Measurements from ENCODE around the gene DENND4A. TPM values are rescaled to one million over a fixed set of nuclear protein-coding genes. Genes with fewer than 3 reads are reported as not detected.

Gene DENND4A
- total RNA-seq, 1 donor from 2014 or later, result 23.7 TPM

GRCh38 chr15:65827065-65827464 lies 35.0 kb upstream of the DENND4A start:
- H3K4me1 Mint-ChIP-seq (ENCODE audit: low read depth, unreplicated experiment), result peaks cover 5% of the 10 kb centered on the region
- DNase-seq, result no peak
- H3K36me3 Mint-ChIP-seq (ENCODE audit: unreplicated experiment), result no peaks in the 10 kb centered on the region
- no peak for TF ChIP-seq CTCF (IDR thresholded peaks at IDR 0.05; ENCODE audit: partially characterized antibody, unreplicated experiment)
- H3K27ac Mint-ChIP-seq (ENCODE audit: unreplicated experiment), result no peak overlapping the region
- no peaks in the 10 kb centered on the region for H3K9me3 Mint-ChIP-seq (ENCODE audit: unreplicated experiment)
- peaks cover 2% of the 10 kb centered on the region for H3K27me3 Mint-ChIP-seq (ENCODE audit: unreplicated experiment)
- no peak overlapping the region for H3K4me3 Mint-ChIP-seq (ENCODE audit: unreplicated experiment)

- no peak for TF ChIP-seq CTCF (IDR thresholded peaks at IDR 0.05; ENCODE audit: partially characterized antibody, unreplicated experiment)
- Mint-ChIP-seq H3K27ac (ENCODE audit: unreplicated experiment) (no peak overlapping the region), H3K36me3 (ENCODE audit: unreplicated experiment) (no peaks in the 10 kb centered on the region), H3K4me1 (ENCODE audit: low read depth, unreplicated experiment) (peaks cover 1% of the 10 kb centered on the region), H3K9me3 (ENCODE audit: unreplicated experiment) (no peaks in the 10 kb centered on the region), H3K4me3 (ENCODE audit: unreplicated experiment) (no peak overlapping the region), H3K27me3 (ENCODE audit: unreplicated experiment) (peaks cover 4% of the 10 kb centered on the region)
- no peak for DNase-seq
Measured at GRCh38 chr15:65824941-65825544, 33.0 kb upstream of the DENND4A start.

DNA sequence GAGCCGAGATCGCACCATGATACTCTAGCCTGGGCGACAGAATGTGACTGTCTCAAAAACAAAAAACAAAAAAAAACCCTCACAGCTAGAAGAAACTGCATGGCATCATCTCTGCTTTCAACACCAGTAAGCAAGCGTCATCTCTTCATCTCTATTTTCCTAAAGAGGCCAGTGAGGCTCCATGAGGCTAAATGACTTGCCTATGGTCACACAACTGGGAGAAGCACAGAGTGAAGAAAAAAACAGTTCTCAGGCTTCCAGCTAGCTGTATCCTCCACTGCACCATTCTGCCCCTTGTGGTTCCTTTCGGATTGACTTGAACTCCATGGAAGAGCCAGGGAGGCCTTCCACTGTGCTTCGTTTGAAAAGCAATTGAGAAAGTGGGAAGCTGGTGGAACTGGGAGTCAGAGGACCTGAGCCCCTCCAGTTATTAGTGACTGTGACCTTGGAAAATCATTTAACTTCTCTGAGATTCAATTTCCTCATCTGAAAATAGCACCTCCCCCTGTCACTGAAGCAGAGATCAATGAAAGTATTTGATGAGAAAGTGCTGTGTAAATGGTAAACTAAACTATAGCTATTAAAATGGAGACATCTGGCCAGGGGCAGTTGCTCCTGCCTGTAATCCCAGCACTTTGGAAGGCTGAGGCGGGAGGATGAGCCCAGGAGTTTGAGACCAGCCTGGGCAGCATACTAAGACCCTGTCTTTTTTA lies 32.1 kb upstream of the DENND4A start:
- Mint-ChIP-seq H3K36me3 (ENCODE audit: unreplicated experiment) (no peaks in the 10 kb centered on the region), H3K27me3 (ENCODE audit: unreplicated experiment) (peaks cover 4% of the 10 kb centered on the region), H3K9me3 (ENCODE audit: unreplicated experiment) (no peaks in the 10 kb centered on the region), H3K27ac (ENCODE audit: unreplicated experiment) (no peak overlapping the region), H3K4me1 (ENCODE audit: low read depth, unreplicated experiment) (peaks cover 1% of the 10 kb centered on the region), H3K4me3 (ENCODE audit: unreplicated experiment) (no peak overlapping the region)
- DNase-seq, result peak; percentile 49
- TF ChIP-seq CTCF (IDR thresholded peaks at IDR 0.05; ENCODE audit: partially characterized antibody, unreplicated experiment), result peak; percentile 56

GRCh38 chr15:65822316-65822715 lies 30.2 kb upstream of the DENND4A start:
- DNase-seq, result no peak
- no peak for TF ChIP-seq CTCF (IDR thresholded peaks at IDR 0.05; ENCODE audit: partially characterized antibody, unreplicated experiment)
- Mint-ChIP-seq H3K4me3 (ENCODE audit: unreplicated experiment) (no peak overlapping the region), H3K36me3 (ENCODE audit: unreplicated experiment) (no peaks in the 10 kb centered on the region), H3K27ac (ENCODE audit: unreplicated experiment) (no peak overlapping the region), H3K27me3 (ENCODE audit: unreplicated experiment) (peaks cover 3% of the 10 kb centered on the region), H3K9me3 (ENCODE audit: unreplicated experiment) (no peaks in the 10 kb centered on the region), H3K4me1 (ENCODE audit: low read depth, unreplicated experiment) (peaks cover 1% of the 10 kb centered on the region)

DNA sequence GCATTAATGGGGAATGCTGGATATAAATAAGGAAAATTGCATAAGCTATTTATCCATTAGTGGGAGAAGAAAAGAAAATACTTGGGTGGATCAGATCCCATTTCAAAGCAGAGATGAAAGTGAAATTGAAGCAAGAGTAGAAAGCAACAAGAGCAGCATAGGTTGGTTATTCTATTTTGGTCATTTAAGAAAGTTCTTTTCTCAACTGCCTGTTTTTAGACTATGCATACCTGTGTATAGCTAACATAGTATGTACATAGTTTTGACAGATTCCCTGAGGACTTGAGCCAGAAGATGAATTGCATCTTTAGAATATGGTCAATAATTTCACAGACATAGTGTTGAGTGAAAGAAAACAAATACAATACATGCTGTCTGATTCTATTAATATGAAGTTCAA lies 29.0 kb upstream of the DENND4A start:
- no peak for TF ChIP-seq CTCF (IDR thresholded peaks at IDR 0.05; ENCODE audit: partially characterized antibody, unreplicated experiment)
- Mint-ChIP-seq H3K4me1 (ENCODE audit: low read depth, unreplicated experiment) (peaks cover 1% of the 10 kb centered on the region), H3K27ac (ENCODE audit: unreplicated experiment) (no peak overlapping the region), H3K9me3 (ENCODE audit: unreplicated experiment) (no peaks in the 10 kb centered on the region), H3K4me3 (ENCODE audit: unreplicated experiment) (no peak overlapping the region), H3K27me3 (ENCODE audit: unreplicated experiment) (peaks cover 2% of the 10 kb centered on the region), H3K36me3 (ENCODE audit: unreplicated experiment) (no peaks in the 10 kb centered on the region)
- DNase-seq, result no peak
